Epidermal melanocyte (primary cell): Measurements from ENCODE around the gene C14orf93.

Source experiments
- DNase-seq: peaks from one replicate; pipeline ENCODE4 v3.0.0; 2011; ENCODE audit warnings: low spot score; ENCODE audit not compliant: insufficient read length

The C14orf93 gene

GRCh38 chr14:23009939-23010726, at the start of gene C14orf93:
TSS of gene C14orf93 (minus strand) at chr14:23010143. CDS start at chr14:22999023, 11,120 bp downstream.
- DNase-seq: peak; percentile 60

GRCh38 chr14:23058654-23059504, 48.9 kb upstream of the C14orf93 start:
- no peak for DNase-seq

GRCh38 chr14:23057757-23058653, 48.1 kb upstream of the C14orf93 start:
- DNase-seq: peak; percentile 96

GRCh38 chr14:23056956-23057756, 47.2 kb upstream of the C14orf93 start, which contains the start of gene CDH24:
TSS of gene CDH24 (minus strand) at chr14:23057520. CDS start at chr14:23055733, 1,787 bp downstream.
- DNase-seq: peak; percentile 77

- peak; percentile 92 for DNase-seq
Measured at GRCh38 chr14:23056145-23056955, 46.4 kb upstream of the C14orf93 start.

GRCh38 chr14:23055621-23056144, 45.7 kb upstream of the C14orf93 start:
- DNase-seq: no peak

- no peak for DNase-seq
Measured at GRCh38 chr14:23055147-23055550, 45.2 kb upstream of the C14orf93 start.

- DNase-seq: no peak
Measured at GRCh38 chr14:23054000-23054811, 44.3 kb upstream of the C14orf93 start.

GRCh38 chr14:23053426-23053825, 43.5 kb upstream of the C14orf93 start:
- no peak for DNase-seq

GRCh38 chr14:23052671-23053070, 42.7 kb upstream of the C14orf93 start:
- no peak for DNase-seq

GRCh38 chr14:23052182-23052623, 42.3 kb upstream of the C14orf93 start:
- no peak for DNase-seq

- no peak for DNase-seq
Measured at GRCh38 chr14:23051141-23052057, 41.5 kb upstream of the C14orf93 start.

- DNase-seq: no peak
Measured at GRCh38 chr14:23049011-23049410, 39.1 kb upstream of the C14orf93 start.

- no peak for DNase-seq
Measured at GRCh38 chr14:23047751-23048693, 38.1 kb upstream of the C14orf93 start.

- no peak for DNase-seq
Measured at GRCh38 chr14:23047034-23047634, 37.2 kb upstream of the C14orf93 start.
